Fibroblast of skin of left quadriceps (primary cell): ENCODE data around the gene NEURL1.
"Not testable (repeated sequence)": the region's sequence is repeated elsewhere in the genome, so short reads cannot be mapped to it uniquely, and the experiment has no call there.

Experiments used
- DNase-seq, 2 experiments: peaks; one replicate each; pipeline ENCODE4 v3.0.0-alpha.2; 2013; ENCODE audit warnings: low read depth in 2 of 2

The NEURL1 gene

DNA sequence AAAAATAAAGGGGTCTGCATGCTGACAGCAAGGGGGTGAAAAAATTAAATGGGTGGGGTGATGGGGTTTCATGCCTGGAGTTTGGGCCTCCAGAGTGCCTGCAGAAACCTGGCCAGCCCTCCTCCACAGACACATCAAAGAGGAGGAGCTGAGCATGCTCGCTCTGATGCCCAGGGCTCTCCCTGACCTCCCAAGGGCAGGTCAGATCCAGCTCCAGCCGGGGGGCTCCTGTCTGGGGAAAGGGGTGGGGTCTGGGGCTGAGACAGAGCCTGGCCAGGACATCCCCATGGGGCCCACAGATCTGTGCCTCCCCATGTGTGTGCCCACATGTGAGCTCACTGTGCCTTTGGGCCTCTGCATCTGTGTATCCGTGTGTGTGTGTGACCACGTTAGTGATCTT is 33.9 kb upstream of the NEURL1 start:
- no peak for DNase-seq

GRCh38 chr10:103463499-103463898 is 30.0 kb upstream of the NEURL1 start:
- DNase-seq: no peak

GRCh38 chr10:103465411-103466179 is 27.9 kb upstream of the NEURL1 start:
- DNase-seq: no peak

DNA sequence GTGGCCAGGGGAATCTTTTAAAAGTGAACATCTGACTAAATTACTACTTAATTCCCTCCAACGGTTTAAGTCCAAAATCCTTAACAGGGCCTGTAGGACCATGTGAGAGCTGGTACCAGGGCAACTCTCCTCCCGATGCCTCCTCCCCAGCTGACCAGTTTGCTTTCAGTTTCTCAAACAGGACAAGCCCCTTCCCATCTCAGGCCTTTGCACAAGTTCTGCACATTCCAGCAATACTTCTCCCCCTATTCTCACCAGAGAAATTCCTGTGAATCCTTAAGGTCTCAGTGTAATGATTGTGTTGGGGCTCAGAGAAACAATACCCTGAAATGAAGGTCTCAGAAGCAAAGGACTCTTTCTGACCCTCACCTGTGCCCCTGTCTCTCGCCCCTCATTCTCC is 26.8 kb upstream of the NEURL1 start:
- DNase-seq: no peak

DNA sequence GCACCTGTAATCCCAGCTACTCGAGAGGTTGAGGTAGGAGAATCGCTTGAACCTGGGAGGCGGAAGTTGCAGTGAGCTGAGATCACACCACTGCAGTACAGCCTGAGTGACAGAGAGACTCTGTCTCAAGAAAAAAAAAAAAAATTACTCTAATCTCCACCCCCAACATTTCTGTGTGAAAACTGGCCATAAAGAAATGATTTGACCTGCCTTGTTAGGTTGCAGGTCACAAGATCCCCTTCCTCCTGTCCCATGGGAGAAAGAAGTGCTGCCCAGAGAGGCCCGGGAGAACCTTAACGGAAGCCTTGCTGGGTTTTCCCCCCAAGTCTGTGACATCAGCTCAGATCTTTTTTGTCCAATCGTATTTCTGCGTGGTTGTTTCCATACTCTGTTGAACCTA is 26.1 kb upstream of the NEURL1 start:
- DNase-seq: no peak

- DNase-seq: no peak
Observed at GRCh38 chr10:103469201-103469600, 24.3 kb upstream of the NEURL1 start.

- DNase-seq: no peak
Observed at GRCh38 chr10:103470761-103471653, 22.5 kb upstream of the NEURL1 start.

DNA sequence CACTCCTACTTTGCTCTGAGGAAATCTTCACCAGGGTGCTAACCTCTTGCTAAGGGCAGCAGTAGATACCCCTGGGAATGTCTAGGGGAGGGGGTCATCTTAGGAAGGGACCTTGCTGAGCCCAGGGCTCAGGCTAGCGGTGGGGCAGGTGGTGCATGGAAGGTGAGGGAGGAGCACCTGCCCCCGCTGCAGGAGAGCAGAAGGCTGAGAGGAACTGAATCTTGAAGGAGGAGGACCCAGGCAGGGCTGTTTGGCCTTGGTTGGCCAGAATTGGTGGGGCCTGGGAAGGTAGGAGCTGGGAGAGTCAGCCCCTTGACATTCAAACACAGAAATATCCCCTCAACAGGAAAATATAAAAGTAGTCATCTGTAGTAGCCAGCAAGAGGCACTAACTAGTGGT is 21.5 kb upstream of the NEURL1 start:
- DNase-seq: no peak

GRCh38 chr10:103473261-103473671 is 20.2 kb upstream of the NEURL1 start:
- DNase-seq: no peak

GRCh38 chr10:103474077-103474476 is 19.4 kb upstream of the NEURL1 start:
- no peak for DNase-seq

- no peak for DNase-seq
Observed at GRCh38 chr10:103475437-103475836, 18.1 kb upstream of the NEURL1 start.

DNA sequence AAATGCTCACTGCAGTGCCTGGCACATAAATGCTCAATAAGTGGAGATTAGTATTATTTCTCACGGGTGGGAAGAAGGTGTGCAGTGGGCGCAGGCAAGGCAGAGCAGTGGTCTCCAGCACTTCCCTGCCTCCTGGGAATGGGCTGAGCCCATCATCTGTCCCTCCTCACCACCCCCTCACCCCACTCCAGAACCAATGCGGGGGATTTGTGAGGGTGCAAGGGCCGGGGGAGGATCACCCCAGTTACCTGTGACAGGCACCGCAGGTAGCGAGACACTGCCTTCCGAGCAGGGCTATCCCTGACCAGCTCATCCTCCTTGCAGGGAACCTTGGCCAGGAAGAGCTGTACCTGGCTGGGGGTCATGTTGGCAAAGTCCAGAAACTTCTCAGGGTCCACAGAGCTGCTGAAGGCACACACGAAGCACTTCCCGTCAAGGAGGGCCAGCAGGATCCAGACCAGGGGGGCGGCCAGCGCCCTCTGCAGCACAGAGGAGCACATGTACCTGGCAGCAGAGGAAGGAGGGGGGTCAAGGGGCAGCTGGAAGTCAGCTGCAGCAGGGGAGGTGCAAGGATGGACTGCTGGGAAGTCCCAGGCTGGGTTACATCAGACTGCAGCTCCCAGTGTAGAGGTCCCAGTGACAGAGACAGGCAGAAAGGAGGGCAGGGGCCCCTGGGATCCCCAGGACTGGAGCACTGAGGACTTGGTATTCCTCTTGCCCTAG is 17.3 kb upstream of the NEURL1 start:
- DNase-seq: no peak

- DNase-seq: no peak
Observed at GRCh38 chr10:103478671-103479070, 14.8 kb upstream of the NEURL1 start.

GRCh38 chr10:103479135-103479534 is 14.4 kb upstream of the NEURL1 start, which contains the start of gene CALHM3:
Gene CALHM3 (minus strand): TSS chr10:103479240. CDS start chr10:103479032, 208 bp downstream.
- no peak for DNase-seq

DNA sequence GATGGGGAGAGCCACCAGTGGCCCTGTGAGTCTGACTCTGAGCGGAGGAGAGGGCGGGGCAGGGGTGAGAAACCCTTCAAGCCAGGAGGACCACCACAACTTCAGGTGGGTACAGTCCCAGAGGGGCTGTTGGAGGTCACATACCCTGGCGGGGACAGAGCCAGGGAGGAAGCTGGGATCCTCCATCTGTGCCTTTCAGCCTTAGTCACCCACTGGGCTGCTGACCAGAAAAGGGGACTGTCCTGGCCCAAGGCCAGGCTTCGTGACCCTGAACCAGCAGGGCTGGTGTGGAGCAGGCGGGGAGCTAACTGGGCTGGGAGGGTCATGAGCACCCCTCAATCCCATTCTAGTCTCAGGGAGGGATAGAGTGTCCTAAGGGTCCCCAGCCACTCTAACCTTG is 13.0 kb upstream of the NEURL1 start:
- DNase-seq: no peak

DNA sequence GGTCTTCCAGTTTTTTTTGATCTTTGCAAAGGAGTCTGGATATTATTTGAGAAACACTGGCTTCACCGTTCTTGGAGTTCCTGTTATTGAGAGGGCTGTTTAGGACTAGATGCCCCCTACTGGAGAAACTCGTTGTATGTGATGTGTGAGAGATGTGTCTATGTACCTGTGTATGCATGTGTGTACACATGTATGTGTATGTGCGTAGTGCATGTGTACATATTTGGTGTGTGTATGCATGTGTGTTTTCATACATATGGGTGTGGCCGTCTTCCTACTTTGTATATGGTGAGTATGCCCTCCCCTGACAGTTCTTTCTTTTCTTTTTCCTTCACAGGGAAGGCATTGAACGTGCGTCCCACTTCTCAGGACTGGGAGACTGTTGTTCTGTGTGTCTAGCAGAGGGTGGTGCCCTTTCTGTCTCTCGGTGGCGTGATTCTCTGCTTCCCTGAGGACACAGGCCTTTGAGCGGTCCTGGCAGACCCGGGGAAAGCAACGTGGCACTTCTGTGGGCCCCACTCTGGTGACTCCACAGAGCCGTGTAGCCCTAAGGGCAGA is 11.5 kb upstream of the NEURL1 start:
- peak in 1 of 2 experiments; percentile 33 for DNase-seq

DNA sequence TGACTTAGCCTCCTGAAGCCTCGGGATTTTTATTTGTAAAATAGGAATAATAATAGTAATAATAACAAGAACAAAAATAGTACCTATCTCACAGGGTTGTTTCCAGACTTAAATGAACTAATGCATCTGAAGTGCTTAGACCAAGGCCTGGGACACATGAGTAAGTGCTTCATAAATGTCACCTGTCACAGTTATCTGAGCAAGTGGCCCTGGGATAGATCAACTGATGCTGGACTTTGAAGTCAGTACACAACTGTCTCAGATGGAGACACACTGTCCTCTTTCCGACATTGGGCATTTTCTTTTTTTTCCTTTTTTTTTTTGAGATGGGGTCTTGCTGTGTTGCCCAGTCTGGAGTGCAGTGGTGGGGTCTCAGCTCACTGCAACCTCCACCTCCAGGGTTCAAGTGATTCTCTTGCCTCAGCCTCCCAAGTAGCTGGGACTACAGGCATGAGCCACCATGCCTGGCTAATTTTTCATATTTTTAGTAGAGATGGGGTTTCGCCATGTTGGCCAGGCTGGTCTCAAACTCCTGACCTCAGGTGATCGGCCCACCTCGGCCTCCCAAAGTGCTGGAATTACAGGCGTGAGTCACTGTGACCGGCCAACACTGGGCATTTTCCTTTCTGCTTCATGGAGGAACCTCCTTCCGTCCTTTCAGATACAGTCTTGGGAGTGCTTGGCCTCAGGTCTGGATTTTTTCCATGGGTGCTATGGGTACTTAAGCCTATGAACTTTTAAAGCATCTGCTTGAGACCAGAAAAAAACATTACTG is 6.7 kb upstream of the NEURL1 start:
- DNase-seq: not testable (repeated sequence)

DNA sequence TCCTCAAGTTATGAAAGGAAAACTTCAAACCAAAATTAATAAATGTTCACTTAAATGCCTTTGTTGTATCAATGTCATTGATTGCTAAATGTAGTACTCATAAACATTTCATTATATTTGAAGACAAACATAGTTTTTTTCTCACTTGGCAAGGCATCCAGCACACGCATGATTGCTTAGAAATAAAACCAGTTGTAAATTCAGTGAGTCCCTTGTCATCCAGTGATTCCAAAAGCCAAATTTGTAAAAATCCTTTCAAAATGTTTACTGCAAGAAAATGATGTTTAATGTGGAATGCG is 6.1 kb upstream of the NEURL1 start:
- no peak for DNase-seq

DNA sequence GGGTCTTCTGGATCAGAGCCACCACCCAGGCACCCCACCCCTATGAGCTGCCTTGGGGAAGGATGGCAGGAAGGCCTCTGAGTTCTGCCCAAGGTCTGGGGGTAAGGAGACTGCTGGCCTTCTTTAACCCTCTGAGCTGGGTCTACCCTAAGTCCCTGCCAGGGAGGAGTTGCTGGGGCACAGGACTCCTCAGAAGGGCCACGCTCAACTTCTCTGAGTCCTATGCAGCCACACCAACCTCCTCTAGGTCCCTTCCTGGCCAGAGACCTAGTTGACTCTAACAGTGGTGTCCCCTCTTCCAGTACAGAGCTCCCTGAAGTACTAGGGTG is 2.6 kb upstream of the NEURL1 start:
- no peak for DNase-seq

DNA sequence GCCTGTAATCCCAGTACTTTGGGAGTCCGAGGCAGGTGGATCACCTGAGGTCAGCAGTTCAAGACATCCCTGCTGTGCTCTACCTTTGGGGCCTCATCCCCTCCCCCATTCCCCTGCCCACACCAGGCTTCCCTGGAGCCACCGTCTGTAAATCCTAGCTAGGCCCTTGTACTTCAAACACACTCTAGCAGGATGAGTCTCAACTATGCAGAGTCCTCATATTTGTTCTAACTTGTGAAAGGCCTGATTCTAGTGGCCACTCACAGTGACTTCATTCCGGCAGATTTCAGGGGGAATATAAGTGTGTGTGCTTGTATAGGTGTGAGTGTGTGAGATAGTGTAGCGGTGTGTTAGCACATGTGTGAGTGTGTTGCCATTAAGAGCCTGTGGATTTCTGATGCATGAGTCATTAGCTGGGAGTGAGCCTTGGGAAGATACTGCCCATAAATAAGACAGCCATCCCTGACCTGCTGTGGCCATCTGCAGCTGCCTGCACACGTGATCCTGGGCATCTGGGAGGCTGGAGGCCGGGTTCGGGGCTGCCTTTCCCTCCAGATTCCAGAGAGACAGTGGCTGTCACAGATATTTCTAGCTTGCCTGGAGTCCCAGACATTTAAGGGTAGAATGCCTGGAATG is 1.7 kb upstream of the NEURL1 start:
- DNase-seq: peak; percentile 90 to 91

GRCh38 chr10:103492655-103493261 is 747 bp upstream of the NEURL1 start:
- no peak for DNase-seq
